CD1c-positive myeloid dendritic cell (primary cell): ENCODE data around the gene ARVCF.

ENCODE experiments used
- DNase-seq: peaks from one replicate; pipeline ENCODE4 v3.0.0-alpha.2; 2016; ENCODE audit errors: extremely low spot score

Gene ARVCF

GRCh38 chr22:19961868-19962245, 54.8 kb downstream of the ARVCF start:
- DNase-seq: no peak

GRCh38 chr22:19961201-19961580, 55.4 kb downstream of the ARVCF start:
- no peak for DNase-seq

- no peak for DNase-seq
These were observed 56.0 kb downstream of the ARVCF start for GRCh38 chr22:19960491-19961200.

- no peak for DNase-seq
These were observed 56.8 kb downstream of the ARVCF start for GRCh38 chr22:19959587-19960490.

- no peak for DNase-seq
These were observed 57.5 kb downstream of the ARVCF start for GRCh38 chr22:19959043-19959586.

- no peak for DNase-seq
These were observed 58.3 kb downstream of the ARVCF start for GRCh38 chr22:19958083-19959042.

- no peak for DNase-seq
These were observed 59.2 kb downstream of the ARVCF start for GRCh38 chr22:19957445-19957844.

- no peak for DNase-seq
These were observed 61.1 kb downstream of the ARVCF start for GRCh38 chr22:19955241-19956128.

- DNase-seq: no peak
These were observed 65.3 kb downstream of the ARVCF start for GRCh38 chr22:19951346-19951745.

GRCh38 chr22:19948057-19948760, 68.4 kb downstream of the ARVCF start:
- DNase-seq: no peak

- peak; percentile 17 for DNase-seq
These were observed 73.3 kb downstream of the ARVCF start for GRCh38 chr22:19943082-19944026.

GRCh38 chr22:19942157-19943081, 74.2 kb downstream of the ARVCF start:
- DNase-seq: peak; percentile 55

- DNase-seq: peak; percentile 78
These were observed 75.1 kb downstream of the ARVCF start, which contains the start of the genes COMT and TXNRD2 for GRCh38 chr22:19941365-19942082. COMT (plus strand) TSS chr22:19941772; CDS start chr22:19962527, 20,755 bp downstream. TXNRD2 (minus strand) TSS chr22:19941818; CDS start chr22:19941803, 15 bp downstream.

GRCh38 chr22:19940536-19941364, 75.9 kb downstream of the ARVCF start:
- no peak for DNase-seq

GRCh38 chr22:19937616-19938473, 78.8 kb downstream of the ARVCF start:
- no peak for DNase-seq
